ENCODE measurements around the gene STX18. TPM values are rescaled to one million over a fixed set of nuclear protein-coding genes. Genes with fewer than 3 reads are reported as not detected.

STX18 gene
- total RNA-seq, 6 experiments from 2014 or later = 11.7 to 18.4 (median 15.8) TPM

GRCh38 chr4:4426511-4427120 lies 115.2 kb downstream of the STX18 start:
- H3K4me1 ChIP-seq = peaks cover 0 to 26% (median 0%) of the 10 kb centered on the region in 4 donors
- no peak overlapping the region for H3K27ac ChIP-seq
- H3K4me3 ChIP-seq = no peak overlapping the region
- DNase-seq (no peak), ATAC-seq (no peak)
- H3K36me3 ChIP-seq = peaks cover 0 to 9% (median 7%) of the 10 kb centered on the region in 4 donors
- 89% methylated on average over 8 of the region's 11 CpGs for WGBS (ENCODE audit: insufficient coverage, low coverage, low lambda C conversion rate, missing lambda C conversion rate)
- no peaks in the 10 kb centered on the region for H3K27me3 ChIP-seq
- TF ChIP-seq POLR2A (IDR thresholded peaks at IDR 0.05) (no peak), CTCF (IDR thresholded peaks at IDR 0.05) (no peak)
- no peaks in the 10 kb centered on the region for H3K9me3 ChIP-seq
- intact Hi-C loops (cut with DNase I) = no loop called here

DNA sequence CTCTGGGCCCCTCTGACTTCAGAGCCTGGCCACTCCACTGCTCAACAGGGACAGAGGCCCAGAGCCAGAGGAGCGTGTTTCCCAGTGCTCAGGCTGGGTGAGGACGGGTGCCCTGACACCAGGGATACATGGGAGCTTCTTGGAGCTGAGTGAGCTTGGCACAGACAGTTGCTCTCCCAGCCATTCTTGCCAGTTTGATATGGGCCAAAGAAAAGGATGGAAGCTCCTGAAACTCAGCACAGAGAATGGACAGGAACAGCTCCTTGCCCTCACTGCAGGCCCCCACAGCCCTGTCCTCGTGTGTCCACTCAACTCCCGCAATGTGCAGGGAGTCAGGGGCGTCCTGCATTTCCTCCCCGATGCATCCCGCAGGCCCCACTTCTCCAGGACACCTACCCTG lies 116.2 kb downstream of the STX18 start:
- Histone ChIP-seq H3K9me3 (no peaks in the 10 kb centered on the region), H3K27me3 (no peaks in the 10 kb centered on the region), H3K36me3 (peaks cover 0 to 16% (median 7%) of the 10 kb centered on the region in 4 donors), H3K27ac (no peak overlapping the region), H3K4me3 (no peak overlapping the region), H3K4me1 (peaks cover 0 to 26% (median 0%) of the 10 kb centered on the region in 4 donors)
- intact Hi-C loops (cut with DNase I) = no loop called here
- 100% methylated on average over 3 of the region's 7 CpGs for WGBS (ENCODE audit: insufficient coverage, low coverage, low lambda C conversion rate, missing lambda C conversion rate)
- ATAC-seq (no peak), DNase-seq (no peak)
- TF ChIP-seq CTCF (IDR thresholded peaks at IDR 0.05) (no peak), POLR2A (IDR thresholded peaks at IDR 0.05) (no peak)

GRCh38 chr4:4425119-4425690 lies 116.6 kb downstream of the STX18 start:
- Histone ChIP-seq H3K4me1 (peaks cover 0 to 26% (median 0%) of the 10 kb centered on the region in 4 donors), H3K36me3 (peaks cover 0 to 21% (median 9%) of the 10 kb centered on the region in 4 donors), H3K27ac (no peak overlapping the region), H3K4me3 (no peak overlapping the region), H3K27me3 (no peaks in the 10 kb centered on the region), H3K9me3 (no peaks in the 10 kb centered on the region)
- intact Hi-C loops (cut with DNase I) = no loop called here
- WGBS (ENCODE audit: insufficient coverage, low coverage, low lambda C conversion rate, missing lambda C conversion rate) = 88% methylated on average over 4 of the region's 13 CpGs
- no peak for TF ChIP-seq CTCF (IDR thresholded peaks at IDR 0.05)
- no peak for TF ChIP-seq POLR2A (IDR thresholded peaks at IDR 0.05)
- ATAC-seq (no peak), DNase-seq (no peak)

GRCh38 chr4:4424499-4425115 lies 117.2 kb downstream of the STX18 start:
- H3K36me3 ChIP-seq = peaks cover 0 to 26% (median 12%) of the 10 kb centered on the region in 4 donors
- TF ChIP-seq CTCF (IDR thresholded peaks at IDR 0.05) (no peak), POLR2A (IDR thresholded peaks at IDR 0.05) (no peak)
- WGBS (ENCODE audit: insufficient coverage, low coverage, low lambda C conversion rate, missing lambda C conversion rate) = 100% methylated on average over 2 of the region's 8 CpGs
- no peaks in the 10 kb centered on the region for H3K9me3 ChIP-seq
- H3K4me3 ChIP-seq = no peak overlapping the region
- ATAC-seq (no peak), DNase-seq (no peak)
- H3K4me1 ChIP-seq = peaks cover 0 to 26% (median 0%) of the 10 kb centered on the region in 4 donors
- H3K27me3 ChIP-seq = no peaks in the 10 kb centered on the region
- intact Hi-C loops (cut with DNase I) = no loop called here
- no peak overlapping the region for H3K27ac ChIP-seq

Data from right lobe of liver (tissue), 6 donors.